Upper lobe of left lung (tissue), 6 donors: ENCODE data around the gene JUP. TPM values are rescaled to one million over a fixed set of nuclear protein-coding genes. Genes with fewer than 3 reads are reported as not detected.

Experiments
- ATAC-seq, 2 donors: fragments of 200-7000 bp; cut with Tn5 transposase; one replicate each; pipeline ENCODE4 v1.9.1; 2022; ENCODE audit warnings: mild to moderate bottlenecking in 2 of 2, moderate library complexity in 2 of 2; ENCODE audit not compliant: low FRiP score in 2 of 2
- DNase-seq, 2 donors: peaks; one replicate each; pipeline ENCODE4 v3.0.0-alpha.2; 2019 to 2020
- H3K27ac ChIP-seq, 4 donors: fragments of 200-600 bp; sonication (generic); one replicate each; pipeline ENCODE4 v1.5.1; 2016 to 2019
- H3K27me3 ChIP-seq, 4 donors: fragments of 200-600 bp; sonication (generic); one replicate each; pipeline ENCODE4 v1.5.1; 2017 to 2019
- H3K36me3 ChIP-seq, 4 donors: fragments of 200-600 bp; sonication (generic); one replicate each; pipeline ENCODE4 v1.5.1; 2016 to 2019
- H3K4me1 ChIP-seq, 4 donors: fragments of 200-600 bp; sonication (generic); one replicate each; pipeline ENCODE4 v1.5.1; 2018 to 2019
- H3K4me3 ChIP-seq, 4 donors: fragments of 200-600 bp; sonication (generic); one replicate each; pipeline ENCODE4 v1.5.1; 2017 to 2019; ENCODE audit warnings: mild to moderate bottlenecking in 2 of 4, moderate library complexity in 1 of 4
- H3K9me3 ChIP-seq, 4 donors: fragments of 200-600 bp; sonication (generic); one replicate each; pipeline ENCODE4 v1.5.1; 2018 to 2019
- EP300 ChIP-seq, 4 donors: sonication (generic); formaldehyde crosslinking; IDR thresholded peaks; one replicate each; pipeline ENCODE4 v1.5.1; 2017; ENCODE audit warnings: antibody characterized with exemption in 4 of 4, control low read depth in 2 of 4
- POLR2A ChIP-seq, 4 donors: fragments of 450-650 bp; IDR thresholded peaks; one replicate each; pipeline ENCODE4 v1.5.1; 2016 to 2017; ENCODE audit warnings: antibody characterized with exemption in 4 of 4, mild to moderate bottlenecking in 2 of 4
- POLR2AphosphoS5 ChIP-seq, 2 donors: sonication (generic); formaldehyde crosslinking; IDR thresholded peaks; one replicate each; pipeline ENCODE4 v1.5.1; 2017; ENCODE audit warnings: antibody characterized with exemption in 2 of 2
- WGBS, 2 donors: methylation state at CpG; one replicate each; pipeline ENCODE4 v1.1.5; 2017 to 2018; 5-methylcytosine and 5-hydroxymethylcytosine counted together
- total RNA-seq, 6 donors: library from RNA; depleted of rRNA in 4 of 6; stranded (reverse); fragments of >200 nt in 4 of 6; gene quantifications; one replicate each; pipeline versions ENCODE4 v1.1.0 to v1.2.1, GENCODE V29; 2016 to 2021
- TF ChIP-seq, protein P1 (sequence below), 6 experiments: fragments of 450-650 bp in 4 of 6; fragments of 200-600 bp in 2 of 6; sonication (generic) in 2 of 6; IDR thresholded peaks; one replicate each; pipeline ENCODE4 v1.5.1; 2016 to 2019; ENCODE audit warnings: antibody characterized with exemption in 6 of 6
- donor health status: DM: no; HTN: no; CAD: no; lungs with moderate emphysema.
- donor health status: DM: no; HTN: yes; CAD: no; lungs with severe emphysema.

JUP gene
- total RNA-seq, 6 donors from 2014 or later = 120 to 241 (median 143) TPM

DNA sequence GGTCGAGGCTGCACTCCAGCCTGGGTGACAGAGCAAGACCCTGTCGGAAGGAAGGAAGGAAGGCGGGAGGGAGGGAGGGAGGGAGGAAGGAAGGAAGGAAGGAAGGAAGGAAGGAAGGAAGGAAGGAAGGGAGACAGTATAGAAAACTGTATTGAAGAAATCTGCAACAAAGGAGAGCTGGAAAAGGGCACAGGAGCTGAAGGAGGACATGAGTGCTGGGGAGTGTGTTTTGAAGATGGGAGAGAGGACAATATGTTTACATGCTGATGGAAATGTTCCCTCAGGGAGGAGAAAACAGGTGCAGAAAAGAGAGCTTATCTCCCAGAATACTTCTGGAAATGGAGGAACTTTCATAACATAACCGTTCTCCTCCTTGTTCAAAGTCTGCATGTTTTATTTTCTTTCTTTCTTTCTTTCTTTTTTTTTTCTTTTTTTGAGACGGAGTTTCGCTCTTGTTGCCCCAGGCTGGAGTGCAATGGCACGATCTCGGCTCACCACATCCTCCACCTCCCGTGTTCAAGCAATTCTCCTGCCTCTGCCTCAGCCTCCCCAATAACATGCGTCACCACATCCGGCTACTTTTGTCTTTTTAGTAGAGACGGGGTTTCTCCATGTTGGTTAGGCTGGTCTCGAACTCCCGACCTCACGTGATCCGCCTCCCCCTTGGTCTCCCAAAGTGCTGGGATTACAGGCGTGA is 49.4 kb downstream of the JUP start:
- TF ChIP-seq, protein P1, sequence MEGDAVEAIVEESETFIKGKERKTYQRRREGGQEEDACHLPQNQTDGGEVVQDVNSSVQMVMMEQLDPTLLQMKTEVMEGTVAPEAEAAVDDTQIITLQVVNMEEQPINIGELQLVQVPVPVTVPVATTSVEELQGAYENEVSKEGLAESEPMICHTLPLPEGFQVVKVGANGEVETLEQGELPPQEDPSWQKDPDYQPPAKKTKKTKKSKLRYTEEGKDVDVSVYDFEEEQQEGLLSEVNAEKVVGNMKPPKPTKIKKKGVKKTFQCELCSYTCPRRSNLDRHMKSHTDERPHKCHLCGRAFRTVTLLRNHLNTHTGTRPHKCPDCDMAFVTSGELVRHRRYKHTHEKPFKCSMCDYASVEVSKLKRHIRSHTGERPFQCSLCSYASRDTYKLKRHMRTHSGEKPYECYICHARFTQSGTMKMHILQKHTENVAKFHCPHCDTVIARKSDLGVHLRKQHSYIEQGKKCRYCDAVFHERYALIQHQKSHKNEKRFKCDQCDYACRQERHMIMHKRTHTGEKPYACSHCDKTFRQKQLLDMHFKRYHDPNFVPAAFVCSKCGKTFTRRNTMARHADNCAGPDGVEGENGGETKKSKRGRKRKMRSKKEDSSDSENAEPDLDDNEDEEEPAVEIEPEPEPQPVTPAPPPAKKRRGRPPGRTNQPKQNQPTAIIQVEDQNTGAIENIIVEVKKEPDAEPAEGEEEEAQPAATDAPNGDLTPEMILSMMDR (IDR thresholded peaks at IDR 0.05) = no peak
- TF ChIP-seq EP300 (IDR thresholded peaks at IDR 0.05) (no peak), POLR2A (IDR thresholded peaks at IDR 0.05) (no peak), POLR2AphosphoS5 (IDR thresholded peaks at IDR 0.05) (no peak)
- WGBS, 2 donors = 67 to 72% methylated on average over 17 of the region's 17 CpGs
- Histone ChIP-seq H3K27me3 (peaks cover 2 to 26% (median 20%) of the 10 kb centered on the region in 4 donors), H3K36me3 (no peaks in the 10 kb centered on the region), H3K27ac (no peak overlapping the region), H3K4me3 (no peak overlapping the region), H3K4me1 (peaks cover 17 to 31% (median 20%) of the 10 kb centered on the region in 4 donors), H3K9me3 (no peaks in the 10 kb centered on the region)
- DNase-seq (no peak), ATAC-seq (no peak)

DNA sequence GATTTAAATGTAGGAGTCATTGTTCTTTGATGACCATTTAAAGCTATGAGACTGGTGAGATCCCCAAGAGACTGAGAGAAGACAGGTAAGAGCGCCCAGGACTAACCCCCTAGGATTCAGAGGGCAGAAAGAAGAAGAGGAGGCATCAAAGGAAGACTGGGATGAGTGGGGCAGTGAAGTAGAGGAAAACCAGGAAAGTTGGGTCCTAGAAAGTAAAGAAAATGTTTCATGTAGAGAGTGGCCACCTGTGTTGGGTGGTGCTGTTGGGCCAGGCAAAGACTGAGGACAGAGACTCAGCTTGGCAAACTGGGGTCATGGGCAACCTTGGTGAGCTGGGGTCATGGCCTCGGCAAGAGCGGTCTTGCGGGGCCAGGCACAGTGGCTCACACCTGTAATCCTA is 50.8 kb downstream of the JUP start:
- peaks cover 2 to 26% (median 20%) of the 10 kb centered on the region in 4 donors for H3K27me3 ChIP-seq

DNA sequence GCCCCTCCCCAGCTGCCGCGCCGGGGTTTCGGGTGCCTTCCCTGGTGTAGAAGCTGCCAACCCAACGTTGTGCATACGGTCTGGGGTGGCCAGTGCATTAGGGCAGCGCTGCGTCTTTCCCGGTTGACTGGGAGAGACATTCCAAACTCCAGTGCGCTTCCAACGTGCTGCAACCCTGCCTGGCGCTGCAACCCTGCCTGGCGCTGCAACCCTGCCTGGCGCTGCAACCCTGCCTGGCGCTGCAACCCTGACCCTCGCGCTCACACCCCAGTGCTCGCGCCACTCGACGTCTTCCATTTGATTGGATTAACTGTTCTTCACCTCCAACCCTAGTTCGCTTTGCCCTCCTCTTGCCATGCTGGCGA is 51.6 kb downstream of the JUP start:
- TF ChIP-seq POLR2A (IDR thresholded peaks at IDR 0.05) (no peak), EP300 (IDR thresholded peaks at IDR 0.05) (no peak), POLR2AphosphoS5 (IDR thresholded peaks at IDR 0.05) (no peak)
- TF ChIP-seq, protein P1 (IDR thresholded peaks at IDR 0.05) = no peak
- DNase-seq (peak in 1 of 2 donors; percentile 81), ATAC-seq (no peak)
- Histone ChIP-seq H3K36me3 (no peaks in the 10 kb centered on the region), H3K27ac (no peak overlapping the region), H3K9me3 (no peaks in the 10 kb centered on the region), H3K4me3 (peak overlapping the region in 3 of 4 donors; percentile 38 to 49 (median 39)), H3K27me3 (peaks cover 2 to 26% (median 20%) of the 10 kb centered on the region in 4 donors), H3K4me1 (peaks cover 17 to 31% (median 20%) of the 10 kb centered on the region in 4 donors)
- 5 to 8% methylated on average over 19 to 22 of the region's 23 CpGs for WGBS, 2 donors

More for the DNA sequence above, 50.8 kb downstream of the JUP start:
- Histone ChIP-seq H3K4me1 (peaks cover 17 to 31% (median 20%) of the 10 kb centered on the region in 4 donors), H3K36me3 (no peaks in the 10 kb centered on the region), H3K9me3 (no peaks in the 10 kb centered on the region), H3K27ac (no peak overlapping the region), H3K4me3 (no peak overlapping the region)
- ATAC-seq (no peak), DNase-seq (no peak)
- WGBS, 2 donors = 78 to 79% methylated on average over 4 of the region's 4 CpGs
- no peak for TF ChIP-seq POLR2A (IDR thresholded peaks at IDR 0.05)

DNA sequence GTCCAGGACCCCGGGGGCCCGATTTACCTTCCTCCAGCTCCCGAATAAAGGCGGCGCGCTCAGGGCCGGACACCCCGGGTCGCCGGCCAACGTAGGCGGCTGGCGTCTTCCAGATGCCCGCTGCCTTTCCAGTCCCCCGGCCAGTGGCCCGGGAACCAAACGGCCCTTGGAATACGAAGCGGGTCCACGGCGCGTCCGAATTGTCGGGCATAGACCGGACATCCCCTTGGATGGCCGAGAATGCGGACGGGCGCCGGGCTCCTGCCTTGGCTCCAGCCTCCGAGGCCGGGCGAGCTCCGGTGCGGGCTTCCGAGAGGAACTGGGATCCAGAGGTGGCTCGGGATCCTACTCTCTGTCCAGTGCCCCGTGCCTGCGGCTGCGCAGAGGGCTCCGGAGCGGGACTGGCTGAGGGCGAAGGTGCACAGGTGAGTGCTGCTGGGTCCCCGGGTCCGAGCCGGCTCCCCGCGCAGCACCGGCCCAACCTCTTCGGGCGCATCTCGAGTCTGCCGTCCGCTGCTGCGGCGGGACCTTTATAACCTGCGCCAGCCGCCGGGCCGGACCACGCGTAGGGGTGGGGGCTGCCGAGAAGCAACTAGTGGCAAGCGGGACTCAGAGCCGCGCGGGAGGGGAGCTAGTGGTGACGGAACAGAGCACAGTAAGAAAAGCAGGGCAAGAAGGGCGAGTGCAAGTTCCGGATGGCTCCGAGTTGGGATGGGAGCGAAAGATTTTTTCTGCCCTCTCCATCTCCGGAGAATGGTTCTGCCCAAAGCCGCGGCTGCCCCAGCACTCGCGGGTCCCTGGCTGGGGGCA is 52.2 kb downstream of the JUP start, which contains the start of gene HAP1:
TSS of gene HAP1 (minus strand) at position 505 of the 810 bp plus-strand sequence. CDS start at position 496, 9 bp downstream.
- peak in 1 of 2 donors; percentile 33 for ATAC-seq
- H3K27ac ChIP-seq = no peak within 1 kb of the TSS
- 0 to 2% methylated on average over 14 to 31 of the region's 77 CpGs for WGBS, 2 donors

DNA sequence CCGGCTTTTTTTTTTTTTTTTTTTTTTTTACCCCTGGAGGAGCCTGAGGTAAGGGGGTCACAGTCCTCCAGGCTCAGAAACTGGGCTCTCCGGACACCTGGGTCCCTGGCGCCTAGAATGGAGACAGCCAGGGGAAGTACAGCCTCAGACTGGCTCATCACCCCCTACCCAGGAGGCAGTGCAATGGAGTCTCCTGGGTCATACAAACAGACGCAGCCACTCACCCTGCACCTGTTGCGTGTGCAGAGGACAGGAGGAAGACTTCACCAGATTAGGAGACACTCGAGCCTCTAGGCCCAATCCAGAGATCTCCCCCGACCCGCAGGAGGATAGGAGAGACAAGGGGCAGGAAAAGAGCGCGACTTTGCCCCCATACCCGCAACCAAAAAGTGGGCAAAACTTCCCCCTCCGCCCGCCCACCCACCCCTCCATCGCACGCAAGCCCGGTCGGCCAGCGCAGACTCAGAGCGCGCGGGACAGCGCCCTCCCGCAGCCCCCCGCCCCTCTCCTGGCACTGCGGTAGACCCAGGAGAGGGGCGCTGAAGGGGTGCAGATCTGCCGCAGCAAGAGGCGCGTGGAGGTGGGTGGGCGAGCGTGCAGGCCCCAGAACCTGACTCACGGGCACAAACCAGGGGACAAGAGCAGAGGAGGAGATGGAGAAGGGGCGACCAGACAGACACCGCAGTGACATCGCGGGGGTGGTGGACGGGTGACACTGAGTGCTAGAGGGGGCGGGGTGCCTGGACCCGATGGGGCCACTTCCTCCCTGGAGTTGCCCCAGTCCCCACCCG is 53.0 kb downstream of the JUP start:
- no peak overlapping the region for H3K27ac ChIP-seq
- no peak for TF ChIP-seq POLR2A (IDR thresholded peaks at IDR 0.05)
- H3K4me1 ChIP-seq = peaks cover 17 to 30% (median 20%) of the 10 kb centered on the region in 4 donors
- peak in 1 of 2 donors; percentile 74 for DNase-seq
- no peak for ATAC-seq
- H3K36me3 ChIP-seq = no peaks in the 10 kb centered on the region
- peak overlapping the region in 3 of 4 donors; percentile 38 to 49 (median 39) for H3K4me3 ChIP-seq
- H3K9me3 ChIP-seq = no peaks in the 10 kb centered on the region
- WGBS, 2 donors = 9 to 16% methylated on average over 20 to 32 of the region's 40 CpGs
- H3K27me3 ChIP-seq = peaks cover 2 to 26% (median 20%) of the 10 kb centered on the region in 4 donors

More for the DNA sequence above, 52.2 kb downstream of the JUP start, which contains the start of gene HAP1:
- peaks cover 17 to 31% (median 20%) of the 10 kb centered on the region in 4 donors for H3K4me1 ChIP-seq
- no peaks in the 10 kb centered on the region for H3K36me3 ChIP-seq
- H3K27me3 ChIP-seq = peaks cover 2 to 26% (median 20%) of the 10 kb centered on the region in 4 donors
- H3K9me3 ChIP-seq = no peaks in the 10 kb centered on the region
- TF ChIP-seq POLR2AphosphoS5 (IDR thresholded peaks at IDR 0.05) (no peak), POLR2A (IDR thresholded peaks at IDR 0.05) (peak in 1 of 4 donors; percentile 32)
- peak within 1 kb of the TSS; percentile 6 to 49 (median 38) for H3K4me3 ChIP-seq
- peak in 1 of 2 donors; percentile 88 for DNase-seq
